NCI-H510A (cell line): Measurements from ENCODE around the gene PPIAL4G.
"Not testable (repeated sequence)": the region's sequence is repeated elsewhere in the genome, so short reads cannot be mapped to it uniquely, and the experiment has no call there.

Experiments
- DNase-seq: peaks from one replicate; lab custom pipeline; 2025; lab: John Stamatoyannopoulos, UW

PPIAL4G gene

GRCh38 chr1:148483029-148483428 is at the start of gene PPIAL4G:
Gene PPIAL4G, minus strand, starts transcription at chr1:148483302. Its CDS starts 50 bp downstream, at chr1:148483252.
- not testable (repeated sequence) for DNase-seq

- not testable (repeated sequence) for DNase-seq
Observed at GRCh38 chr1:148532158-148532557, 49.1 kb upstream of the PPIAL4G start.

- not testable (repeated sequence) for DNase-seq
Observed at GRCh38 chr1:148529101-148529567, 46.0 kb upstream of the PPIAL4G start.

- DNase-seq, result not testable (repeated sequence)
Observed at GRCh38 chr1:148528591-148528990, 45.5 kb upstream of the PPIAL4G start.

- not testable (repeated sequence) for DNase-seq
Observed at GRCh38 chr1:148526587-148526986, 43.5 kb upstream of the PPIAL4G start.

- not testable (repeated sequence) for DNase-seq
Observed at GRCh38 chr1:148523205-148524144, 40.4 kb upstream of the PPIAL4G start.

GRCh38 chr1:148522561-148523204 is 39.6 kb upstream of the PPIAL4G start:
- DNase-seq, result peak; percentile 91

- DNase-seq, result peak; percentile 80
Observed at GRCh38 chr1:148522072-148522471, 39.0 kb upstream of the PPIAL4G start.

- not testable (repeated sequence) for DNase-seq
Observed at GRCh38 chr1:148514310-148514709, 31.2 kb upstream of the PPIAL4G start.

GRCh38 chr1:148512571-148513184 is 29.6 kb upstream of the PPIAL4G start:
- not testable (repeated sequence) for DNase-seq

- not testable (repeated sequence) for DNase-seq
Observed at GRCh38 chr1:148493933-148494332, 10.8 kb upstream of the PPIAL4G start.

- DNase-seq, result not testable (repeated sequence)
Observed at GRCh38 chr1:148481134-148481533, 2.0 kb downstream of the PPIAL4G start.

GRCh38 chr1:148459694-148460093 is 23.4 kb downstream of the PPIAL4G start:
- not testable (repeated sequence) for DNase-seq

- DNase-seq, result not testable (repeated sequence)
Observed at GRCh38 chr1:148458901-148459581, 24.1 kb downstream of the PPIAL4G start.

- not testable (repeated sequence) for DNase-seq
Observed at GRCh38 chr1:148458398-148458797, 24.7 kb downstream of the PPIAL4G start.

- not testable (repeated sequence) for DNase-seq
Observed at GRCh38 chr1:148452845-148453244, 30.3 kb downstream of the PPIAL4G start.

GRCh38 chr1:148439654-148440325 is 43.3 kb downstream of the PPIAL4G start:
- not testable (repeated sequence) for DNase-seq

GRCh38 chr1:148435406-148435805 is 47.7 kb downstream of the PPIAL4G start:
- no peak for DNase-seq

GRCh38 chr1:148434832-148435231 is 48.3 kb downstream of the PPIAL4G start:
- no peak for DNase-seq

- DNase-seq, result not testable (repeated sequence)
Observed at GRCh38 chr1:148432916-148433317, 50.2 kb downstream of the PPIAL4G start.
